ENCODE results near the gene EXOSC9.

DNA sequence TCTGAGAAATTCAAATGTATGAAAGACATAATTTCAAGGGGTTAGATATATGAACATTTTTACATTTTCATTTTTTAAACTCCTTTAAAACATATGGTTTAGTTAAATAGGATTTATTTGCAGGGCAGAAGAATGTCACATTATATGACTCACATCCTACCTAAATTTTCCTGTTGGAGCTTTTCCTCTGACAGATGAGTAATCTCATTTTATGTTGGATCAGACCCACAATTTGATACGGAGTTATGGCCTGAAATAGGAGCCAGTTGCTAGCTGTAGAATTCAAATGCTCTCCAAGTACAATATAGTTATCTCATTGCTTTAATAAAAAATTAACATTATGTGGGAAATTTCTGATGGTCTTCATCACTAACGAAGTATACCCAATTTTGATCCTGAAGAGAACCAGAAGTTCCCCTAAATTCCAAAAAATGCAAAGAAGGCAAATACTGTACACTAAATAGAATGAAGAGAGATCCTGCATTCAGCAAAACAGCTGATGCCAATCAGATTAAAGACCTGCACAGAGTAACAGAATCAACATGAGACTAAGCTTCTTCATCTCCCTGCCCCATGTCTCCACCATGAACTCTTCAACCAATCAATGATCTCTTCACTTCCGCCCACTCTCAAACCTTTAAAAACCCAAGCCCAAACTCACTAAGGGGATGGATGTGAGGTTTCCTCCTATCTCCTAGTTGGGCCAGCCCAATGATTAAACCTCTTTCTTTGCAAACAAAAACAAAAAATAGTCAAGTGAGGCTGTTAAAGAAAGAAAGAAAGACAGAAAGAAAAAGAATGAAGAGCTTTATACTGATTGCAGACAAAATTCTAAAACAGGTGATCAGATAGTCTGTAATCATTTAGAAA lies 10.9 kb upstream of the EXOSC9 start:
- no peak for TF ChIP-seq CTCF (conservative IDR thresholded peaks at IDR 0.05)
- TF ChIP-seq EZH2 (IDR thresholded peaks at IDR 0.05; ENCODE audit: low read depth) = no peak
